ENCODE measurements around the gene NLRP6. TPM values are rescaled to one million over a fixed set of nuclear protein-coding genes. Genes with fewer than 3 reads are reported as not detected.
A peak's percentile ranks its signal among the peaks of the same experiment; 100 is the strongest.
"Not testable (repeated sequence)": the region's sequence is repeated elsewhere in the genome, so short reads cannot be mapped to it uniquely, and the experiment has no call there.

NLRP6 gene
- total and polyA plus RNA-seq, 2 donors from 2014 or later, result 0.32 to 1.6 TPM

GRCh38 chr11:284105-285020 lies 6.2 kb downstream of the NLRP6 start:
- Histone ChIP-seq H3K9me3 (ENCODE audit: control insufficient read depth in 2 of 3, insufficient read depth in 1 of 3, low read length in 3 of 3) (no peaks in the 10 kb centered on the region), H3K4me1 (ENCODE audit: control insufficient read depth in 2 of 3, insufficient read depth in 2 of 3, low read depth in 1 of 3, low read length in 3 of 3) (peaks cover 0 to 16% (median 0%) of the 10 kb centered on the region in 3 donors), H3K36me3 (ENCODE audit: control insufficient read depth in 2 of 3, insufficient read depth in 3 of 3, low read length in 3 of 3) (no peaks in the 10 kb centered on the region), H3K27ac (ENCODE audit: low read depth in 2 of 2, low read length in 2 of 2) (no peak overlapping the region), H3K27me3 (ENCODE audit: control insufficient read depth, insufficient read depth, low read length) (peaks cover 17% of the 10 kb centered on the region), H3K4me3 (ENCODE audit: low read length in 3 of 3) (no peak overlapping the region), H3K9ac (ENCODE audit: low read length in 3 of 3) (no peak overlapping the region)
- intact Hi-C loops (cut with DNase I), result no loop called here
- DNase-seq (peak; percentile 65 to 85 (median 78)), FAIRE-seq (no peak)
- no peak for TF ChIP-seq CTCF (IDR thresholded peaks at IDR 0.05; ENCODE audit: borderline replicate concordance, extremely low read depth, insufficient read depth)

DNA sequence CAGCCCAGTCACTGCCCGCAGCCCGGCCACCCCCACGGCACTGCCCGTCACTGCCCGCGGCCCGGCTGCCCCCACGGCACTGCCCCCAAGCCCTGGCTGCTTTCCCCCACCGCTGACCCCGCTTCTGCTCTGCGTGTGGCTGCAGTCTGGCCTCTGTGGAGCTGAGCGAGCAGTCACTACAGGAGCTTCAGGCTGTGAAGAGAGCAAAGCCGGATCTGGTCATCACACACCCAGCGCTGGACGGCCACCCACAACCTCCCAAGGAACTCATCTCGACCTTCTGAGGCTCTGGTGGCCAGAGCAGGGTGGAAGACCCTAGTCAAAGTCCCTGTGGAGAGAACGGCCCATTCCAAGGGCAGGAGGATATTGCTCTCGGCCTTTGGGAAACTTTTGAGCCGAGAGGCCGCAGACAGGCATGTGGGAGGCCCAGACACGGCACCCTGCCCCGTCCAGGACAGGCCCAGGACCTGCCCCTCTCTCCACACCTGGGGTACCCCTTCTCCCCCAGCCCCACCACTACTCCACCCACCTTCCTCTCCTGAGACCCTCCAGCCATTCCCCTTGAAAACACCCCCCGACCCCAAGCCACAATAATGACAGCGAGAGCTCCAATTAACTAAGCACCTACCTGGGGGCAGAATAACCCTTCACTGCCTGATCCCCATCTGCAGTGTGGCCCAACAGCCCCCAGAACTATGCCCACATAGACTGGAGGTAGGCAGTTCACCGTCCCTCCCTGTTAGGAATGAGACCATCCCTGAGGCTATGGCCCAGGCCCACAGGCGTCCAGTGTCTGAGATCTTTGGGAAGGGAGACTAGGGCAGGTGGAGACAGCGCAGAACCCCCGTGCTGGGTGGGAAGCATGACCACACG lies 7.0 kb downstream of the NLRP6 start:
- H3K9ac ChIP-seq (ENCODE audit: low read length in 3 of 3), result no peak overlapping the region
- no peaks in the 10 kb centered on the region for H3K9me3 ChIP-seq (ENCODE audit: control insufficient read depth in 2 of 3, insufficient read depth in 1 of 3, low read length in 3 of 3)
- H3K4me1 ChIP-seq (ENCODE audit: control insufficient read depth in 2 of 3, insufficient read depth in 2 of 3, low read depth in 1 of 3, low read length in 3 of 3), result peaks cover 0 to 17% (median 0%) of the 10 kb centered on the region in 3 donors
- DNase-seq (peak in 1 of 5 donors; percentile 57), FAIRE-seq (no peak)
- peaks cover 17% of the 10 kb centered on the region for H3K27me3 ChIP-seq (ENCODE audit: control insufficient read depth, insufficient read depth, low read length)
- no peak overlapping the region for H3K27ac ChIP-seq (ENCODE audit: low read depth in 2 of 2, low read length in 2 of 2)
- intact Hi-C loops (cut with DNase I), result no loop called here
- H3K36me3 ChIP-seq (ENCODE audit: control insufficient read depth in 2 of 3, insufficient read depth in 3 of 3, low read length in 3 of 3), result no peaks in the 10 kb centered on the region
- TF ChIP-seq CTCF (IDR thresholded peaks at IDR 0.05; ENCODE audit: borderline replicate concordance, extremely low read depth, insufficient read depth), result no peak
- no peak overlapping the region for H3K4me3 ChIP-seq (ENCODE audit: low read length in 3 of 3)

GRCh38 chr11:285894-286220 lies 7.7 kb downstream of the NLRP6 start:
- FAIRE-seq (no peak), DNase-seq (peak in 1 of 5 donors; percentile 28)
- Histone ChIP-seq H3K9me3 (ENCODE audit: control insufficient read depth in 2 of 3, insufficient read depth in 1 of 3, low read length in 3 of 3) (no peaks in the 10 kb centered on the region), H3K9ac (ENCODE audit: low read length in 3 of 3) (no peak overlapping the region), H3K27me3 (ENCODE audit: control insufficient read depth, insufficient read depth, low read length) (peaks cover 15% of the 10 kb centered on the region), H3K27ac (ENCODE audit: low read depth in 2 of 2, low read length in 2 of 2) (no peak overlapping the region), H3K36me3 (ENCODE audit: control insufficient read depth in 2 of 3, insufficient read depth in 3 of 3, low read length in 3 of 3) (no peaks in the 10 kb centered on the region), H3K4me3 (ENCODE audit: low read length in 3 of 3) (no peak overlapping the region), H3K4me1 (ENCODE audit: control insufficient read depth in 2 of 3, insufficient read depth in 2 of 3, low read depth in 1 of 3, low read length in 3 of 3) (peaks cover 0 to 15% (median 0%) of the 10 kb centered on the region in 3 donors)
- intact Hi-C loops (cut with DNase I), result no loop called here
- no peak for TF ChIP-seq CTCF (IDR thresholded peaks at IDR 0.05; ENCODE audit: borderline replicate concordance, extremely low read depth, insufficient read depth)

- peak in 3 of 5 donors; percentile 34 to 68 (median 53) for DNase-seq
- H3K27me3 ChIP-seq (ENCODE audit: control insufficient read depth, insufficient read depth, low read length); FAIRE-seq; H3K4me1 ChIP-seq (ENCODE audit: control insufficient read depth in 2 of 3, insufficient read depth in 2 of 3, low read depth in 1 of 3, low read length in 3 of 3); H3K9me3 ChIP-seq (ENCODE audit: control insufficient read depth in 2 of 3, insufficient read depth in 1 of 3, low read length in 3 of 3); intact Hi-C loops (cut with DNase I); H3K36me3 ChIP-seq (ENCODE audit: control insufficient read depth in 2 of 3, insufficient read depth in 3 of 3, low read length in 3 of 3); H3K9ac ChIP-seq (ENCODE audit: low read length in 3 of 3); H3K4me3 ChIP-seq (ENCODE audit: low read length in 3 of 3); H3K27ac ChIP-seq (ENCODE audit: low read depth in 2 of 2, low read length in 2 of 2): not testable (repeated sequence)
These were observed 9.0 kb downstream of the NLRP6 start for GRCh38 chr11:286977-287820.

Measured in kidney (tissue), 14 donors.